Measurements from ENCODE around the gene PLCL1. TPM values are rescaled to one million over a fixed set of nuclear protein-coding genes. Genes with fewer than 3 reads are reported as not detected.

The PLCL1 gene
- total RNA-seq, 2 donors from 2014 or later, result 1.3 to 4.9 TPM

GRCh38 chr2:197888321-197888720, 83.9 kb downstream of the PLCL1 start:
- Mint-ChIP-seq H3K9me3 (peaks cover 0 to 14% of the 10 kb centered on the region in 2 donors), H3K36me3 (peaks cover 4 to 29% of the 10 kb centered on the region in 2 donors), H3K27ac (peak overlapping the region; percentile 4 to 90)
- peak in 1 of 2 donors; percentile 72 for ATAC-seq
- no peak for DNase-seq (ENCODE audit: low spot score in 2 of 2)

GRCh38 chr2:197889041-197889440, 84.6 kb downstream of the PLCL1 start:
- ATAC-seq (peak; percentile 86 to 97), DNase-seq (ENCODE audit: low spot score in 2 of 2) (peak in 1 of 2 donors; percentile 24)
- Mint-ChIP-seq H3K9me3 (peaks cover 0 to 14% of the 10 kb centered on the region in 2 donors), H3K36me3 (peaks cover 4 to 29% of the 10 kb centered on the region in 2 donors), H3K27ac (peak overlapping the region; percentile 82 to 90)

GRCh38 chr2:197890168-197890567, 85.8 kb downstream of the PLCL1 start:
- Mint-ChIP-seq H3K27ac (peak overlapping the region in 1 of 2 donors; percentile 90), H3K9me3 (peaks cover 0 to 6% of the 10 kb centered on the region in 2 donors), H3K36me3 (peaks cover 4 to 21% of the 10 kb centered on the region in 2 donors)
- no peak for DNase-seq (ENCODE audit: low spot score in 2 of 2)
- no peak for ATAC-seq

DNA sequence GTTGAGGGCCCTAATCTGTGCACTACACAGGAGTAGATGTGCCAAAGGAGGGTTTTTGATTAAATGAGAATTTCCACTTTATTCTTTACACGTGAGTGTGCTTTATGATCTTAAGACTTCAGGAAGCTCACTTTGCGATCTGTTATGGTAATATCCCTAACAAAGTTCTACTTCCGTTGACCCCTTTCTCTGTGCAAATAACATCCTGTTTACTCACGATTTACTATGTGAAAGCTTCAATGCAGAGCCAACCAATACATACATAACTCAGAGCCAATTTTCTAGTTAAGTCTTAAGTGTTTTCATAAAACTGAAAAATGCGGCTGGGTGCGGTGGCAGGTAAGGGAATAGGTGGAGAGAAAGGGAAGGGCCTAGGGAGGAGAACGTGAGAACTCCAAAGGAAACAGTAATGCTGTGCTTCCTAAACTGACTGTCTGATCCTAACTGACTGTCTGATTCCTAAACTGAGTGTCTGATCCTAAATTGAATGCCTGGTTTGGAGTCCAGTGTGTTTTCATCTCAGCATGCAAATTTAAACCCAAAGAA, 87.6 kb downstream of the PLCL1 start:
- Mint-ChIP-seq H3K27ac (peak overlapping the region; percentile 77 to 82), H3K9me3 (peaks cover 0 to under 1% of the 10 kb centered on the region in 2 donors), H3K36me3 (peaks cover 4 to 7% of the 10 kb centered on the region in 2 donors)
- DNase-seq (ENCODE audit: low spot score in 2 of 2), result no peak
- ATAC-seq, result no peak

- peaks cover 4 to 7% of the 10 kb centered on the region in 2 donors for H3K36me3 Mint-ChIP-seq
- peak in 1 of 2 donors; percentile 42 for ATAC-seq
- DNase-seq (ENCODE audit: low spot score in 2 of 2), result peak in 1 of 2 donors; percentile 13
- H3K27ac Mint-ChIP-seq, result peak overlapping the region; percentile 19 to 77
- H3K9me3 Mint-ChIP-seq, result peaks cover 0 to 4% of the 10 kb centered on the region in 2 donors
These were observed 89.2 kb downstream of the PLCL1 start for GRCh38 chr2:197893403-197894177.

GRCh38 chr2:197894751-197895274, 90.4 kb downstream of the PLCL1 start:
- H3K36me3 Mint-ChIP-seq, result peaks cover 4 to 7% of the 10 kb centered on the region in 2 donors
- peaks cover 0 to 4% of the 10 kb centered on the region in 2 donors for H3K9me3 Mint-ChIP-seq
- ATAC-seq (no peak), DNase-seq (ENCODE audit: low spot score in 2 of 2) (no peak)
- H3K27ac Mint-ChIP-seq, result peak overlapping the region in 1 of 2 donors; percentile 77

DNA sequence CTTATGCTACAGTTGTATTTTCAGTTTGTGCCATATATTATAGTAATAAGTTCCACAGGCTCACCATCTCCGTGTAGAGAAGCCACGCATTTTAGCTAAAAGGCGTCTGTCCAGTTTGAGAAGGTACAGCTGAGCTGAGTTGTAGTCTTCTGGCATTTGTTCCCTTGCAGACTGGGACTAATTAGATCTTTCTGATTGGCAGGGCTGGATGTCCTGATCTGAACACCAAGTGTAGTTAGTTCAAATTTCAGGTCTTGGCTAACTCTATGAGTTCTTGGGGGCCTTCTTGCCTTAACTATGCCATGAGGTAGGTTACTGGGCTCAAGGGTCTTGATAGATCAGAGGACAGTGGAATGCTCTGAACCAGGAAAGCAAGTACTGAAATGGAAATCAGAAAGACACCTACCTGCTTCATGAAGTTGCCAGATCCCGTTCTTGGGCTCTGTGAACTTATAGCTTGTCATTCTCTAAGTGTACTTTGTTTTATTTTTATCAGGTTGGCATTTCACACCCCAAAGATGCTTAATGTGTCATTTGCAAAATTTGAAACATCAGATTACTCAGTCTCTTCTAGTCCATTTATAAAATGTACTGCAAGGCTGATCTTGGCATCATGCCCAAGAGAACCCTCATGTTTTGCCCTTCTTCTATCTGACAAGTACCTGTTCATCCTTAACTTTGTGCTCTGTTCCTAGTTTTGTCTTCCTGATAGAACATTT, 93.7 kb downstream of the PLCL1 start:
- Mint-ChIP-seq H3K9me3 (peaks cover 0 to 4% of the 10 kb centered on the region in 2 donors), H3K27ac (no peak overlapping the region), H3K36me3 (no peaks in the 10 kb centered on the region)
- ATAC-seq (no peak), DNase-seq (ENCODE audit: low spot score in 2 of 2) (no peak)

DNA sequence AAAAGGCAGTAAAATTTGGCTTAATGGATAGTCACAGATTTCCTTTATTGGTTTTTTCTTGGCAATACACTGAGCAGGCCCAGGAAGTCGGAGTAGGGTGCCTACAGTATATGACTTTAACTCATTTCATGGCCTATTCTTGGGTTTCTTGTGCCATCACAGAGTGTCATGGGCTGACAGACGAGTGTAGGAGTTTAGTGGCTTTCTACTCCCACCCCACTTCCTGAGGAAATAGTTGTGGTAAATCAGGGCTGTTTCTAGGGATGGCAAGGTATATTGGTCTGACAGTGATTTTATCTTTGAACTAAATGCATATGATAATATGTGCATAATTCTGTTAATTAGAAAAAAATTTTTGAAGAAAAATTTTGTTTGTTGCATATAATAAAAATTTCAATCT, 100.1 kb downstream of the PLCL1 start:
- peak in 1 of 2 donors; percentile 14 for DNase-seq (ENCODE audit: low spot score in 2 of 2)
- ATAC-seq, result peak; percentile 91 to 92
- Mint-ChIP-seq H3K36me3 (peaks cover 11 to 18% of the 10 kb centered on the region in 2 donors), H3K27ac (no peak overlapping the region), H3K9me3 (peaks cover 0 to 12% of the 10 kb centered on the region in 2 donors)

GRCh38 chr2:197908156-197908555, 103.8 kb downstream of the PLCL1 start:
- Mint-ChIP-seq H3K27ac (no peak overlapping the region), H3K9me3 (peaks cover 0 to 12% of the 10 kb centered on the region in 2 donors), H3K36me3 (peaks cover 11 to 22% of the 10 kb centered on the region in 2 donors)
- DNase-seq (ENCODE audit: low spot score in 2 of 2) (no peak), ATAC-seq (no peak)

GRCh38 chr2:197908990-197909776, 104.8 kb downstream of the PLCL1 start:
- Mint-ChIP-seq H3K27ac (peak overlapping the region in 1 of 2 donors; percentile 77), H3K36me3 (peaks cover 11 to 22% of the 10 kb centered on the region in 2 donors), H3K9me3 (peaks cover 0 to 11% of the 10 kb centered on the region in 2 donors)
- ATAC-seq (peak in 1 of 2 donors; percentile 50), DNase-seq (ENCODE audit: low spot score in 2 of 2) (no peak)

DNA sequence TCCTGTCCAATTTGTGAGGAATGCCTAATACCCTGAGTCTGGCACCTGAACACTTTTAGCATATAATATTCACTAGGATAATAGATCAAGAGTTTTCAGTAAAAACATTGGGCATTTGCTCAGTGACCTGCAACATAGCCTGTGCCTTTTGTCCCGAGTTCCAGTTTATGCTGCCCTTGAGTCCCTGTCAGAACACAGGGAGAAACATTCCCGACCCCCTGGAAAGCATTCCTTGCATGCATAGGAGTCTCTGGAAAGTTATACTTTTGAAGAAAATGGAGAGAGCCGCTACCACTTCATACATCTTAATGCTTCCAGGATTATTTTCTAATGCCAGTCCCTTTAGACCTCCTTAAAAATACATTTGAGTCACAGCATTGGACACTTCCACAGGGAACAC, 107.3 kb downstream of the PLCL1 start:
- H3K27ac Mint-ChIP-seq, result no peak overlapping the region
- DNase-seq (ENCODE audit: low spot score in 2 of 2) (no peak), ATAC-seq (no peak)
- H3K9me3 Mint-ChIP-seq, result peaks cover 0 to 2% of the 10 kb centered on the region in 2 donors
- peaks cover 3 to 12% of the 10 kb centered on the region in 2 donors for H3K36me3 Mint-ChIP-seq

DNA sequence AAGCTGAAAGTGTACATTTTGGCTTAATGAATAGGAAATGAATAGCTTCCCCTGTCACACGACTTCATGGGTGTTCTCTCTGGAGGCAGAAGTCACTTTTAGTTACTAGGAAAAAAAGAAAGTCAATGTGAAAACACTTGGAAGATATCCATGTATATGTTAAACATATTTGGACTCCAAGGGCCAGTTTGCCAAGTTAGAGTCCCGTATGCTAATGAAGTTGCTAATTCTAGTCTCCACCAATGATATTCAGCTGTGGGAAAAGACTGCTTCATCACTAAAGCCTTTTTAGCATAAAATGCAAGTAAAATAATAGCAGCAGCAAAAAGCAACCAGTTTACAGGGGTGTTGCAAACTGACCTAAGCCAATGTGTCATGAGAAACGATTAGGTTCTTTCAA, 108.7 kb downstream of the PLCL1 start:
- peaks cover 0 to 5% of the 10 kb centered on the region in 2 donors for H3K9me3 Mint-ChIP-seq
- DNase-seq (ENCODE audit: low spot score in 2 of 2) (no peak), ATAC-seq (no peak)
- no peak overlapping the region for H3K27ac Mint-ChIP-seq
- peaks cover 0 to 18% of the 10 kb centered on the region in 2 donors for H3K36me3 Mint-ChIP-seq

- peaks cover 3 to 9% of the 10 kb centered on the region in 2 donors for H3K9me3 Mint-ChIP-seq
- peaks cover 0 to 15% of the 10 kb centered on the region in 2 donors for H3K36me3 Mint-ChIP-seq
- ATAC-seq (no peak), DNase-seq (ENCODE audit: low spot score in 2 of 2) (no peak)
- no peak overlapping the region for H3K27ac Mint-ChIP-seq
These were observed 110.4 kb downstream of the PLCL1 start for GRCh38 chr2:197914778-197915177.

DNA sequence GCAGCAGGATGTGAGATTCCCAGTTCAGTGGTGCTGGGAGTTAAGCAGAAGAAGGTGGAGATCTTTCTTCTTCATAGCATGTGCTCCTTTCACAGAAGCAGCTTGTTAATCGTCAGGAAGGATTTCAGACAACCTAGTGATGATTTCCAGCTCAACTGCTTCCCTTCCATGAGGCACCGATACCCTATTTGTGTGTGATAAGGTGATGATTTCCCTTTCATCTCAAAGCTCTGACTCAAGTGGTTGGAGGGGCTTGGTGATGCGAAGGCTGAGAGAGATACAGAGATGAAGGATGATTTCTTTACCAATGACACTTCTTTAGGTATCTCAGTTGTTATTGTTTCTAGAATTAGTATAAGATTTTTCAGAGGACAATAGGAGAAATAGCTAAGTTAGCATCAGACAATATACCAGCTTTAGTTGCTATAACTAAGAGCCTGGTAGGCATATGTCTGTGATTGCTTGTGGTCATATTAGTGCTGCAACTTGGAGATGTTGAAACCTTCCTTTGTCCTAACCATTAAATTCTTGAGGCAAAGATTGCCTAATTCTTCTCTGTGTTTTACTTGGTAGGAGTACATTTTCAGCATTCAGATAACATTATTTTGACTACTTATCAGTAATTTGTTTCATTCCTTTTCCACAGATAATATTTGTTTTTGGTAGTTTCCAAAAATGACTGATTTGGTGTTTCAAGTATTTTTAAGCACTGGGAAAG, 111.3 kb downstream of the PLCL1 start:
- peaks cover 0 to 18% of the 10 kb centered on the region in 2 donors for H3K36me3 Mint-ChIP-seq
- ATAC-seq (peak; percentile 44 to 56), DNase-seq (ENCODE audit: low spot score in 2 of 2) (no peak)
- H3K27ac Mint-ChIP-seq, result no peak overlapping the region
- H3K9me3 Mint-ChIP-seq, result peaks cover 3 to 9% of the 10 kb centered on the region in 2 donors

DNA sequence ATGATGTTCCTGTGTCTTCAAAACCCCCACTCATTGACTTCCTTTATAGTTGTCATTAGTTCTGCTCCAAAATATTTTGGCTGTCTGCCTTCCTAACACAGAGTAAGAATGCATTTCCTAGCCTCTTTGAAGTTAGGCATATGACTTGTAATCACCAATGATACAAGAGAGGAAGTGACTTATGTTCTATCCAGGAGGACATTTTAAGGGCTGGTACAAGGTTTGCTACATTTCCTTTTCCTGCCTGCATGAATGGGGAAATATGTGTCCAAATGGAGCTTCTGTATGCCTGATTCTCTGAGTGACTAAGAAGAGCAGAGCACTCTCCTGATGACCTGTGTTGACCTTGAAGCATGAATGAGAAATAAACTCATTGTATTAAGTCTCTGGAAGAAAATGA, 115.1 kb downstream of the PLCL1 start:
- ATAC-seq, result no peak
- H3K9me3 Mint-ChIP-seq, result peaks cover 3 to 9% of the 10 kb centered on the region in 2 donors
- H3K27ac Mint-ChIP-seq, result no peak overlapping the region
- DNase-seq (ENCODE audit: low spot score in 2 of 2), result no peak
- H3K36me3 Mint-ChIP-seq, result peaks cover 0 to 23% of the 10 kb centered on the region in 2 donors
